Stimulated activated CD4-positive, alpha-beta T cell treated with anti-CD3 and anti-CD28 coated beads, Interleukin-1b, Interleukin-23, amount 100 ng/mL, for 48 hours (primary cell): ENCODE data around the gene ACKR4.

Source experiments
- DNase-seq: peaks from one replicate; pipeline ENCODE4 v3.0.0-alpha.2; 2020

ACKR4 gene

GRCh38 chr3:132643366-132643765 is 46.3 kb downstream of the ACKR4 start:
- DNase-seq = no peak

- DNase-seq = no peak
These were observed 48.0 kb downstream of the ACKR4 start for GRCh38 chr3:132645058-132645457.

- no peak for DNase-seq
These were observed 53.1 kb downstream of the ACKR4 start for GRCh38 chr3:132650153-132650552.
